Common myeloid progenitor, CD34-positive (primary cell): ENCODE results near the gene CIRBP.

Experiments used
- CTCF ChIA-PET: fragments of 350-600 bp; sonication (Branson Sonifier 250); formaldehyde crosslinking; loops from one replicate; lab custom pipeline; 2021; ENCODE audit warnings: antibody characterized with exemption; lab: Charles Lee
- POLR2A ChIA-PET: fragments of 350-600 bp; sonication (Branson Sonifier 250); formaldehyde crosslinking; loops from one replicate; lab custom pipeline; 2021; ENCODE audit warnings: antibody characterized with exemption; lab: Charles Lee
- DNase-seq, 3 donors: peaks; one replicate each; pipeline versions ENCODE4 v3.0.0 to v3.0.0-alpha.2; 2013
- H3K27ac ChIP-seq, 2 experiments: 1 replicate in 1 of 2; 2 replicates in 1 of 2; pipeline ENCODE4 v1.7.0; 2013; ENCODE audit warnings: inconsistent platforms in 2 of 2, low read length in 2 of 2, mild to moderate bottlenecking in 2 of 2, low read depth in 1 of 2, moderate library complexity in 1 of 2; ENCODE audit not compliant: severe bottlenecking in 2 of 2, insufficient read depth in 1 of 2, poor library complexity in 1 of 2
- H3K27me3 ChIP-seq, 5 experiments: replicated peaks in 2 of 5; 1 replicate in 3 of 5; 2 replicates in 2 of 5; pipeline versions ENCODE4 v1.6.1 to v1.7.0; 2013; ENCODE audit warnings: low read length in 4 of 5, mild to moderate bottlenecking in 2 of 5, moderate library complexity in 2 of 5, inconsistent platforms in 1 of 5; ENCODE audit not compliant: insufficient read depth in 5 of 5, control insufficient read depth in 4 of 5
- H3K36me3 ChIP-seq, 4 experiments: 1 replicate in 2 of 4; 2 replicates in 2 of 4; pipeline versions ENCODE4 v1.6.1 to v1.7.0; 2013; ENCODE audit warnings: low read length in 3 of 4, control low read depth in 1 of 4, mild to moderate bottlenecking in 1 of 4; ENCODE audit not compliant: control insufficient read depth in 4 of 4, insufficient read depth in 4 of 4
- H3K4me1 ChIP-seq, 4 experiments: 1 replicate in 3 of 4; 2 replicates in 1 of 4; pipeline versions ENCODE4 v1.6.1 to v1.7.1; 2013; ENCODE audit warnings: low read length in 3 of 4, mild to moderate bottlenecking in 3 of 4, control low read depth in 1 of 4, inconsistent platforms in 1 of 4, moderate library complexity in 1 of 4; ENCODE audit not compliant: control insufficient read depth in 4 of 4, insufficient read depth in 4 of 4; ENCODE audit errors: control extremely low read depth in 1 of 4
- H3K4me3 ChIP-seq, 7 experiments: 1 replicate in 4 of 7; 2 replicates in 3 of 7; pipeline versions ENCODE4 v1.5.1 to v1.7.0; 2013; ENCODE audit warnings: mild to moderate bottlenecking in 7 of 7, low read length in 6 of 7, moderate library complexity in 6 of 7, inconsistent platforms in 2 of 7, low read depth in 2 of 7, control low read depth in 1 of 7; ENCODE audit not compliant: insufficient read depth in 4 of 7, control insufficient read depth in 1 of 7; ENCODE audit errors: extremely low read depth in 1 of 7
- H3K9me3 ChIP-seq, 5 experiments: 1 replicate in 4 of 5; 2 replicates in 1 of 5; pipeline versions ENCODE4 v1.6.1 to v1.7.1; 2013; ENCODE audit warnings: low read length in 4 of 5, mild to moderate bottlenecking in 2 of 5, inconsistent platforms in 1 of 5, low read depth in 1 of 5, moderate library complexity in 1 of 5; ENCODE audit not compliant: control insufficient read depth in 4 of 5, insufficient read depth in 2 of 5; ENCODE audit errors: control extremely low read depth in 1 of 5
- WGBS: methylation state at CpG from one replicate; pipeline ENCODE4 v1.1.5; 2013; ENCODE audit not compliant: insufficient coverage; 5-methylcytosine and 5-hydroxymethylcytosine counted together

CIRBP gene

GRCh38 chr19:1288226-1288612, 19.1 kb downstream of the CIRBP start:
- Histone ChIP-seq H3K4me3 (no peak overlapping the region), H3K27me3 (peaks cover 0 to 90% (median 31%) of the 10 kb centered on the region in 5 experiments), H3K4me1 (peaks cover 0 to 10% (median 7%) of the 10 kb centered on the region in 4 experiments), H3K27ac (no peak overlapping the region), H3K9me3 (no peaks in the 10 kb centered on the region), H3K36me3 (no peaks in the 10 kb centered on the region)
- DNase-seq: no peak
- ChIA-PET POLR2A (no interaction called here), CTCF (no interaction called here)
- WGBS: 94% methylated on average over 16 of the region's 18 CpGs

GRCh38 chr19:1288833-1289685, 19.9 kb downstream of the CIRBP start:
- H3K4me3 ChIP-seq: no peak overlapping the region
- no peak for DNase-seq
- ChIA-PET CTCF (no interaction called here), POLR2A (interaction anchor here (0.7 kb wide), 1 partner anchor 130 kb away, joined by 3 read pairs; no protein-coding TSS in a partner anchor)
- H3K9me3 ChIP-seq: no peaks in the 10 kb centered on the region
- WGBS: 93% methylated on average over 38 of the region's 41 CpGs
- peaks cover 0 to 90% (median 29%) of the 10 kb centered on the region in 5 experiments for H3K27me3 ChIP-seq
- H3K27ac ChIP-seq: no peak overlapping the region
- no peaks in the 10 kb centered on the region for H3K36me3 ChIP-seq
- peaks cover 0 to 10% (median 7%) of the 10 kb centered on the region in 4 experiments for H3K4me1 ChIP-seq

- CTCF ChIA-PET: no interaction called here
- no peak for DNase-seq
- Histone ChIP-seq H3K9me3 (no peaks in the 10 kb centered on the region), H3K4me3 (no peak overlapping the region), H3K4me1 (peaks cover 0 to 10% (median 7%) of the 10 kb centered on the region in 4 experiments), H3K27ac (no peak overlapping the region), H3K36me3 (no peaks in the 10 kb centered on the region), H3K27me3 (peaks cover 0 to 90% (median 23%) of the 10 kb centered on the region in 5 experiments)
- WGBS: 89% methylated on average over 18 of the region's 19 CpGs
- POLR2A ChIA-PET: no interaction called here
Measured at GRCh38 chr19:1289686-1290025, 20.5 kb downstream of the CIRBP start.

- ChIA-PET CTCF (no interaction called here), POLR2A (no interaction called here)
- Histone ChIP-seq H3K27ac (no peak overlapping the region), H3K36me3 (no peaks in the 10 kb centered on the region), H3K27me3 (peaks cover 0 to 90% (median 18%) of the 10 kb centered on the region in 5 experiments), H3K4me3 (no peak overlapping the region), H3K4me1 (peaks cover 0 to 15% (median 10%) of the 10 kb centered on the region in 4 experiments), H3K9me3 (no peaks in the 10 kb centered on the region)
- no peak for DNase-seq
- WGBS: 86% methylated on average over 22 of the region's 24 CpGs
Measured at GRCh38 chr19:1290196-1290702, 21.1 kb downstream of the CIRBP start.

- CTCF ChIA-PET: interaction anchor here (0.8 to 1.3 kb wide), 2 partner anchors 12 to 13 kb away, joined by 3 to 6 read pairs; no protein-coding TSS in a partner anchor
- peaks cover 0 to 92% (median 18%) of the 10 kb centered on the region in 5 experiments for H3K27me3 ChIP-seq
Measured at GRCh38 chr19:1290703-1291651, 21.8 kb downstream of the CIRBP start.

GRCh38 chr19:1291761-1292418, 22.8 kb downstream of the CIRBP start:
- Histone ChIP-seq H3K36me3 (no peaks in the 10 kb centered on the region), H3K4me3 (no peak overlapping the region), H3K27ac (no peak overlapping the region), H3K27me3 (peaks cover 0 to 86% (median 15%) of the 10 kb centered on the region in 5 experiments), H3K9me3 (no peaks in the 10 kb centered on the region), H3K4me1 (peaks cover 0 to 14% (median 12%) of the 10 kb centered on the region in 4 experiments)
- ChIA-PET CTCF (interaction anchor here (0.8 to 1.3 kb wide), 2 partner anchors 12 to 13 kb away, joined by 3 to 6 read pairs; no protein-coding TSS in a partner anchor), POLR2A (no interaction called here)
- DNase-seq: no peak
- WGBS: 82% methylated on average over 23 of the region's 25 CpGs

More at GRCh38 chr19:1290703-1291651, 21.8 kb downstream of the CIRBP start:
- Histone ChIP-seq H3K4me1 (peaks cover 0 to 20% (median 14%) of the 10 kb centered on the region in 4 experiments), H3K4me3 (no peak overlapping the region), H3K9me3 (no peaks in the 10 kb centered on the region), H3K27ac (no peak overlapping the region), H3K36me3 (no peaks in the 10 kb centered on the region)
- POLR2A ChIA-PET: no interaction called here
- no peak for DNase-seq
- 89% methylated on average over 36 of the region's 40 CpGs for WGBS
